B cell (primary cell): ENCODE data around the gene SUOX. TPM values are rescaled to one million over a fixed set of nuclear protein-coding genes. Genes with fewer than 3 reads are reported as not detected.
"Not testable (repeated sequence)": the region's sequence is repeated elsewhere in the genome, so short reads cannot be mapped to it uniquely, and the experiment has no call there.

Source experiments
- ATAC-seq: fragments of 200-7000 bp; cut with Tn5 transposase; one replicate; pipeline ENCODE4 v1.10.0; 2021; ENCODE audit warnings: low read depth, mild to moderate bottlenecking, moderate number of reproducible peaks, moderate library complexity
- CTCF ChIA-PET: fragments of 350-600 bp; sonication (Branson Sonifier 250); formaldehyde crosslinking; loops from one replicate; lab custom pipeline; 2021; ENCODE audit warnings: antibody characterized with exemption, inconsistent platforms; lab: Charles Lee
- POLR2A ChIA-PET: fragments of 350-600 bp; sonication (Branson Sonifier 250); formaldehyde crosslinking; loops from one replicate; lab custom pipeline; 2021; ENCODE audit warnings: antibody characterized with exemption; lab: Charles Lee
- DNase-seq: peaks from one replicate; pipeline ENCODE4 v3.0.0; 2013
- H2AFZ ChIP-seq: 2 replicates; pipeline ENCODE4 v1.6.1; 2012; ENCODE audit warnings: mild to moderate bottlenecking, low read depth, low read length; ENCODE audit not compliant: insufficient read depth, poor library complexity, severe bottlenecking
- H3K27ac ChIP-seq, 2 donors: 1 replicate in 1 of 2; 2 replicates in 1 of 2; pipeline ENCODE4 v1.5.1; 2012 to 2013; ENCODE audit warnings: low read length in 2 of 2, mild to moderate bottlenecking in 2 of 2, moderate library complexity in 1 of 2
- H3K27me3 ChIP-seq, 4 experiments: fragments of 200-600 bp in 1 of 4; sonication (generic) in 1 of 4; replicated peaks in 1 of 4; 1 replicate in 2 of 4; 2 replicates in 2 of 4; pipeline versions ENCODE4 v1.6.1 to v1.7.0; 2013 to 2016; ENCODE audit warnings: low read length in 3 of 4, mild to moderate bottlenecking in 2 of 4, mixed read lengths in 1 of 4, moderate library complexity in 1 of 4; ENCODE audit not compliant: insufficient read depth in 4 of 4, control insufficient read depth in 3 of 4; ENCODE audit errors: control extremely low read depth in 1 of 4
- H3K36me3 ChIP-seq, 2 experiments: replicated peaks in 1 of 2; 1 replicate in 1 of 2; 2 replicates in 1 of 2; pipeline versions ENCODE4 v1.6.1 to v1.7.1; 2013; ENCODE audit warnings: low read length in 1 of 2; ENCODE audit not compliant: insufficient read depth in 2 of 2, control insufficient read depth in 1 of 2; ENCODE audit errors: control extremely low read depth in 1 of 2, extremely low read depth in 1 of 2
- H3K4me1 ChIP-seq, 2 donors: fragments of 200-600 bp in 1 of 2; sonication (generic) in 1 of 2; 1 replicate in 1 of 2; 2 replicates in 1 of 2; pipeline versions ENCODE4 v1.5.1 to v1.6.1; 2013 to 2017; ENCODE audit warnings: low read length in 2 of 2; ENCODE audit not compliant: control insufficient read depth in 2 of 2, insufficient read depth in 2 of 2
- H3K4me2 ChIP-seq: replicated peaks from 2 replicates; pipeline ENCODE3; 2012; ENCODE audit warnings: mild to moderate bottlenecking, low read depth, low read length; ENCODE audit not compliant: poor library complexity, severe bottlenecking
- H3K4me3 ChIP-seq, 5 experiments: fragments of 200-600 bp in 1 of 5; sonication (generic) in 1 of 5; 1 replicate in 3 of 5; 2 replicates in 2 of 5; pipeline versions ENCODE4 v1.5.1 to v1.7.0; 2011 to 2016; ENCODE audit warnings: low read length in 4 of 5, mild to moderate bottlenecking in 4 of 5, low read depth in 2 of 5, control low read depth in 1 of 5, moderate library complexity in 1 of 5; ENCODE audit not compliant: insufficient read depth in 1 of 5; ENCODE audit errors: control extremely low read depth in 1 of 5, extremely low read depth in 1 of 5
- H3K79me2 ChIP-seq: fragments of 200-600 bp; sonication (generic); one replicate; pipeline ENCODE4 v1.6.0; 2016; ENCODE audit warnings: low read length; ENCODE audit not compliant: control insufficient read depth, insufficient read depth
- H3K9ac ChIP-seq: fragments of 200-600 bp; sonication (generic); 2 replicates; pipeline ENCODE4 v1.6.1; 2017; ENCODE audit warnings: mild to moderate bottlenecking, low read length, moderate library complexity
- H3K9me3 ChIP-seq, 3 donors: one replicate each; pipeline versions ENCODE4 v1.6.1 to v1.7.1; 2013; ENCODE audit warnings: low read length in 2 of 3; ENCODE audit not compliant: control insufficient read depth in 2 of 3, insufficient read depth in 1 of 3; ENCODE audit errors: control extremely low read depth in 1 of 3
- H4K20me1 ChIP-seq: 2 replicates; pipeline ENCODE4 v1.6.0; 2012; ENCODE audit warnings: mild to moderate bottlenecking, low read length; ENCODE audit not compliant: insufficient read depth, control insufficient read depth, poor library complexity, severe bottlenecking
- H3K27ac Mint-ChIP-seq: one replicate; pipeline ENCODE4 v1.8.0; 2021; ENCODE audit warnings: mixed read lengths
- H3K27me3 Mint-ChIP-seq: one replicate; pipeline ENCODE4 v1.8.0; 2021; ENCODE audit warnings: mixed read lengths
- H3K4me1 Mint-ChIP-seq: one replicate; pipeline ENCODE4 v1.8.0; 2021; ENCODE audit warnings: mixed read lengths
- H3K4me3 Mint-ChIP-seq: one replicate; pipeline ENCODE4 v1.8.0; 2021; ENCODE audit warnings: mixed read lengths
- H3K9me3 Mint-ChIP-seq: one replicate; pipeline ENCODE4 v1.8.0; 2022; ENCODE audit warnings: mixed read lengths; ENCODE audit not compliant: insufficient read depth
- EZH2 ChIP-seq: IDR thresholded peaks from 2 replicates; pipeline ENCODE4 v1.6.1; 2012; ENCODE audit warnings: borderline replicate concordance, low read depth, mild to moderate bottlenecking, moderate library complexity, low read length; ENCODE audit not compliant: insufficient read depth, poor library complexity, severe bottlenecking
- WGBS: methylation state at CpG from one replicate; pipeline ENCODE4 v1.1.5; 2013; ENCODE audit warnings: missing lambda C conversion rate; ENCODE audit not compliant: insufficient coverage; 5-methylcytosine and 5-hydroxymethylcytosine counted together
- intact Hi-C: fragments of 100-400 bp; cut with micrococcal nuclease; formaldehyde crosslinking; loops from one replicate; pipeline ENCODE4 v1.10.0; 2022
- polyA plus RNA-seq: library from polyadenylated mRNA; depleted of rRNA; stranded (reverse); fragments of >200 nt; gene quantifications from 2 replicates; pipeline ENCODE4 v1.2.3, GENCODE V29; 2012
- total RNA-seq, 2 donors: library from RNA; stranded (reverse); fragments of 120-200 nt in 1 of 2; gene quantifications; 1 replicate in 1 of 2; 2 replicates in 1 of 2; pipeline versions ENCODE4 v1.2.3 to v1.2.4, GENCODE V29; 2013 to 2022
- TF ChIP-seq, protein P1 (sequence below): fragments of 200-600 bp; IDR thresholded peaks from one replicate; pipeline ENCODE4 v1.8.0; 2022; ENCODE audit warnings: antibody characterized with exemption, mild to moderate bottlenecking

SUOX gene
- total and polyA plus RNA-seq, 2 donors (not counting 1 experiment from before 2014, with no cell fraction given): 3.1 to 7.5 TPM

DNA sequence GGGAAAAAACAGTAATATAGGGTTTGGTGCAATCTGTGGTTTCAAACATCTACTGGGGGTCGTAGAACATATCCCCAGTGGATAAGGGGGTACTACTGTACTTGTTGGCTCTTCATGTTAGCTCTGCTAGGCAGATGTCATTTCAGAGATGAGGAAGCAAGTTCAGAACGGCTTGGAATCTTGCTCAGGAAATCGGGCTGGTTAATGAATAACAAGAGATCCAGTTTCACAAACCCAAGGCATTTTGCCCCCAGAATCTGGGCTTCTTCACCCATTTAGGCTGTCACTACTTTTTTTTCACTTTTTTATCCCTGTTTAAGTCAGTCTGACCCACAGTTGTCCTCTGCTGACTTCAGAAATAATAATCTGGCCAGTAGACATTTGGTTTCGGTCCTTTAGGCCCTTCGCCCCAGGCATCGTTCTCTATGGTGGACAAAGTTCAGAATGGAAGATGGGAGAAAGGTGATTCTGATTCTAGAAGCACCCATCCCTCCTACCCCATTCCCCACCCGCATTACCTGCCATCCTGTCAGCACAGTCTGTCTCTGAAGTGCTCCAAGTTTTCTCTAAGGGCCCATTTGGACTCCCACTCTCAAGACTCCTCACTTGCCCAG, 4.5 kb downstream of the SUOX start:
- Histone ChIP-seq H2AFZ (no peak overlapping the region), H3K4me1 (peaks cover 9 to 10% of the 10 kb centered on the region in 2 donors), H3K36me3 (no peaks in the 10 kb centered on the region), H4K20me1 (no peaks in the 10 kb centered on the region), H3K27me3 (peaks cover 0 to 4% (median 0%) of the 10 kb centered on the region in 4 experiments), H3K9ac (no peak overlapping the region), H3K79me2 (no peaks in the 10 kb centered on the region), H3K4me3 (no peak overlapping the region), H3K27ac (no peak overlapping the region), H3K4me2 (no peak overlapping the region), H3K9me3 (no peaks in the 10 kb centered on the region)
- peaks cover 14% of the 10 kb centered on the region for H3K4me1 Mint-ChIP-seq
- no peak for DNase-seq
- no peak overlapping the region for H3K27ac Mint-ChIP-seq
- ChIA-PET POLR2A (interaction anchor here (0.6 kb wide), 1 partner anchor 55 kb away, joined by 5 read pairs; no protein-coding TSS in a partner anchor), CTCF (no interaction called here)
- no peak for TF ChIP-seq EZH2
- TF ChIP-seq, protein P1, sequence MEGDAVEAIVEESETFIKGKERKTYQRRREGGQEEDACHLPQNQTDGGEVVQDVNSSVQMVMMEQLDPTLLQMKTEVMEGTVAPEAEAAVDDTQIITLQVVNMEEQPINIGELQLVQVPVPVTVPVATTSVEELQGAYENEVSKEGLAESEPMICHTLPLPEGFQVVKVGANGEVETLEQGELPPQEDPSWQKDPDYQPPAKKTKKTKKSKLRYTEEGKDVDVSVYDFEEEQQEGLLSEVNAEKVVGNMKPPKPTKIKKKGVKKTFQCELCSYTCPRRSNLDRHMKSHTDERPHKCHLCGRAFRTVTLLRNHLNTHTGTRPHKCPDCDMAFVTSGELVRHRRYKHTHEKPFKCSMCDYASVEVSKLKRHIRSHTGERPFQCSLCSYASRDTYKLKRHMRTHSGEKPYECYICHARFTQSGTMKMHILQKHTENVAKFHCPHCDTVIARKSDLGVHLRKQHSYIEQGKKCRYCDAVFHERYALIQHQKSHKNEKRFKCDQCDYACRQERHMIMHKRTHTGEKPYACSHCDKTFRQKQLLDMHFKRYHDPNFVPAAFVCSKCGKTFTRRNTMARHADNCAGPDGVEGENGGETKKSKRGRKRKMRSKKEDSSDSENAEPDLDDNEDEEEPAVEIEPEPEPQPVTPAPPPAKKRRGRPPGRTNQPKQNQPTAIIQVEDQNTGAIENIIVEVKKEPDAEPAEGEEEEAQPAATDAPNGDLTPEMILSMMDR: no peak
- no peak overlapping the region for H3K4me3 Mint-ChIP-seq
- no peaks in the 10 kb centered on the region for H3K9me3 Mint-ChIP-seq
- WGBS: 68% methylated on average over 3 of the region's 7 CpGs
- intact Hi-C loops: no loop called here
- H3K27me3 Mint-ChIP-seq: no peaks in the 10 kb centered on the region
- no peak for ATAC-seq

DNA sequence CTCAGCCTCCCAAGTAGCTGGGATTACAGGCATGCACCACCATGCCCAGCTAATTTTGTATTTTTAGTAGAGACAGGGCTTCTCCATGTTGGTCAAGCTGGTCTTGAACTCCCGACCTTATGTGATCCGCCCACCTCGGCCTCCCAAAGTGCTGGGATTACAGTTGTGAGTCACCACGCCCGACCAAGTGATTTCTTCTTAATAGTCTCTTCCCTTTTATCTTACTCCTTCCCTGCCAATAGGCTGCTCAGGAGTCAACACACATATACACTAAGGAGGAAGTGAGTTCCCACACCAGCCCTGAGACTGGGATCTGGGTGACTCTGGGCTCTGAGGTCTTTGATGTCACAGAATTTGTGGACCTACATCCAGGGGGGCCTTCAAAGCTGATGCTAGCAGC, 6.3 kb downstream of the SUOX start:
- H3K27me3 ChIP-seq, H3K9me3 ChIP-seq, H3K27me3 Mint-ChIP-seq, H4K20me1 ChIP-seq, H3K4me3 ChIP-seq, DNase-seq, H3K9ac ChIP-seq, H2AFZ ChIP-seq, POLR2A ChIA-PET, H3K4me3 Mint-ChIP-seq, H3K27ac ChIP-seq, H3K9me3 Mint-ChIP-seq, H3K36me3 ChIP-seq, intact Hi-C loops, H3K27ac Mint-ChIP-seq, H3K79me2 ChIP-seq, H3K4me2 ChIP-seq, ATAC-seq: not testable (repeated sequence)
- peaks cover 11% of the 10 kb centered on the region for H3K4me1 Mint-ChIP-seq
- WGBS: 100% methylated on average over 3 of the region's 5 CpGs
- peaks cover 5 to 11% of the 10 kb centered on the region in 2 donors for H3K4me1 ChIP-seq
- CTCF ChIA-PET: interaction anchor here (0.7 kb wide), 1 partner anchor 292 kb away, joined by 5 read pairs; no protein-coding TSS in a partner anchor
